ENCODE measurements around the gene PDCD1LG2. TPM values are rescaled to one million over a fixed set of nuclear protein-coding genes. Genes with fewer than 3 reads are reported as not detected.
"Not testable (repeated sequence)": the region's sequence is repeated elsewhere in the genome, so short reads cannot be mapped to it uniquely, and the experiment has no call there.

Gene PDCD1LG2
- total RNA-seq, 1 donor from 2014 or later: 8.8 TPM

- no peak overlapping the region for H3K4me2 ChIP-seq (ENCODE audit: low read length)
- no peak overlapping the region for H3K27ac ChIP-seq (ENCODE audit: low read depth, low read length)
- peaks cover 10% of the 10 kb centered on the region for H3K4me1 ChIP-seq (ENCODE audit: insufficient read depth, low read length)
- no peak for TF ChIP-seq EZH2 (IDR thresholded peaks at IDR 0.05; ENCODE audit: insufficient read depth, low read length)
- TF ChIP-seq, protein P1, sequence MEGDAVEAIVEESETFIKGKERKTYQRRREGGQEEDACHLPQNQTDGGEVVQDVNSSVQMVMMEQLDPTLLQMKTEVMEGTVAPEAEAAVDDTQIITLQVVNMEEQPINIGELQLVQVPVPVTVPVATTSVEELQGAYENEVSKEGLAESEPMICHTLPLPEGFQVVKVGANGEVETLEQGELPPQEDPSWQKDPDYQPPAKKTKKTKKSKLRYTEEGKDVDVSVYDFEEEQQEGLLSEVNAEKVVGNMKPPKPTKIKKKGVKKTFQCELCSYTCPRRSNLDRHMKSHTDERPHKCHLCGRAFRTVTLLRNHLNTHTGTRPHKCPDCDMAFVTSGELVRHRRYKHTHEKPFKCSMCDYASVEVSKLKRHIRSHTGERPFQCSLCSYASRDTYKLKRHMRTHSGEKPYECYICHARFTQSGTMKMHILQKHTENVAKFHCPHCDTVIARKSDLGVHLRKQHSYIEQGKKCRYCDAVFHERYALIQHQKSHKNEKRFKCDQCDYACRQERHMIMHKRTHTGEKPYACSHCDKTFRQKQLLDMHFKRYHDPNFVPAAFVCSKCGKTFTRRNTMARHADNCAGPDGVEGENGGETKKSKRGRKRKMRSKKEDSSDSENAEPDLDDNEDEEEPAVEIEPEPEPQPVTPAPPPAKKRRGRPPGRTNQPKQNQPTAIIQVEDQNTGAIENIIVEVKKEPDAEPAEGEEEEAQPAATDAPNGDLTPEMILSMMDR (IDR thresholded peaks at IDR 0.05; ENCODE audit: insufficient read depth, low read depth, low read length): no peak
- H2AFZ ChIP-seq (ENCODE audit: low read depth, low read length): no peak overlapping the region
- H3K4me3 ChIP-seq (ENCODE audit: insufficient read depth, low read depth, low read length): no peak overlapping the region
- Mint-ChIP-seq H3K27me3 (ENCODE audit: low read depth, unreplicated experiment) (no peaks in the 10 kb centered on the region), H3K4me3 (ENCODE audit: unreplicated experiment) (no peak overlapping the region), H3K27ac (ENCODE audit: unreplicated experiment) (no peak overlapping the region), H3K4me1 (ENCODE audit: low read depth, unreplicated experiment) (peaks cover 20% of the 10 kb centered on the region), H3K36me3 (ENCODE audit: low read depth, unreplicated experiment) (peaks cover 6% of the 10 kb centered on the region), H3K9me3 (ENCODE audit: unreplicated experiment) (peaks cover 10% of the 10 kb centered on the region)
- no peaks in the 10 kb centered on the region for H3K27me3 ChIP-seq (ENCODE audit: insufficient read depth, low read length)
- peaks cover 2% of the 10 kb centered on the region for H3K36me3 ChIP-seq (ENCODE audit: insufficient read depth, low read length)
- no peak for FAIRE-seq
- no peaks in the 10 kb centered on the region for H4K20me1 ChIP-seq (ENCODE audit: insufficient read depth, low read length)
- H3K9ac ChIP-seq (ENCODE audit: low read length): no peak overlapping the region
- H3K9me3 ChIP-seq (ENCODE audit: insufficient read depth, low read depth, low read length): no peaks in the 10 kb centered on the region
- H3K79me2 ChIP-seq (ENCODE audit: insufficient read depth, low read length): no peaks in the 10 kb centered on the region
- DNase-seq (ENCODE audit: low read depth): no peak
These were observed 68.4 kb downstream of the PDCD1LG2 start for GRCh38 chr9:5578698-5579085.

DNA sequence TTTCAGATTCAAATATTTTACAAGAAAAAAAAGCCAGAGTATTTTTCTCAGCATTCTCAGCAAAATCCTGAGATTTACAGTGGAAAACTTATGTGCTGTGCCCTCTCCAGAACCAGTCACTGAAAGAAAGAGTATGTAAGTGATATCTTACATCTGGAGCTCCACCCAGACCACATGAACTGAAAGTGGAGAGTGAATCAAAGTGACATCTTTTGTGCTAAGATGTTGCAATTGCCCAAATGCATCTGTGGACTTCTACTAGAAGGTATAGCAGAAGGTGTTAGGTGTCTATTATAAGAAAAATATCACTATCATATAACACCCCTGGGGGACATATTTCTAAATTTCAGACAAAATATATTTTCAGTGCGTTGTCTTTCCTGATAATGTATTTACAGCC lies 69.5 kb downstream of the PDCD1LG2 start:
- Histone ChIP-seq H3K4me3 (ENCODE audit: insufficient read depth, low read depth, low read length) (no peak overlapping the region), H3K4me1 (ENCODE audit: insufficient read depth, low read length) (peaks cover 10% of the 10 kb centered on the region), H3K9ac (ENCODE audit: low read length) (no peak overlapping the region), H3K27me3 (ENCODE audit: insufficient read depth, low read length) (no peaks in the 10 kb centered on the region), H3K36me3 (ENCODE audit: insufficient read depth, low read length) (peaks cover 2% of the 10 kb centered on the region), H3K9me3 (ENCODE audit: insufficient read depth, low read depth, low read length) (no peaks in the 10 kb centered on the region), H3K4me2 (ENCODE audit: low read length) (no peak overlapping the region), H3K79me2 (ENCODE audit: insufficient read depth, low read length) (no peaks in the 10 kb centered on the region), H3K27ac (ENCODE audit: low read depth, low read length) (no peak overlapping the region), H2AFZ (ENCODE audit: low read depth, low read length) (no peak overlapping the region), H4K20me1 (ENCODE audit: insufficient read depth, low read length) (no peaks in the 10 kb centered on the region)
- FAIRE-seq (no peak), DNase-seq (ENCODE audit: low read depth) (no peak)
- Mint-ChIP-seq H3K4me1 (ENCODE audit: low read depth, unreplicated experiment) (peaks cover 20% of the 10 kb centered on the region), H3K36me3 (ENCODE audit: low read depth, unreplicated experiment) (peaks cover 5% of the 10 kb centered on the region), H3K9me3 (ENCODE audit: unreplicated experiment) (peaks cover 8% of the 10 kb centered on the region), H3K27me3 (ENCODE audit: low read depth, unreplicated experiment) (no peaks in the 10 kb centered on the region), H3K27ac (ENCODE audit: unreplicated experiment) (no peak overlapping the region), H3K4me3 (ENCODE audit: unreplicated experiment) (no peak overlapping the region)
- no peak for TF ChIP-seq EZH2 (IDR thresholded peaks at IDR 0.05; ENCODE audit: insufficient read depth, low read length)

DNA sequence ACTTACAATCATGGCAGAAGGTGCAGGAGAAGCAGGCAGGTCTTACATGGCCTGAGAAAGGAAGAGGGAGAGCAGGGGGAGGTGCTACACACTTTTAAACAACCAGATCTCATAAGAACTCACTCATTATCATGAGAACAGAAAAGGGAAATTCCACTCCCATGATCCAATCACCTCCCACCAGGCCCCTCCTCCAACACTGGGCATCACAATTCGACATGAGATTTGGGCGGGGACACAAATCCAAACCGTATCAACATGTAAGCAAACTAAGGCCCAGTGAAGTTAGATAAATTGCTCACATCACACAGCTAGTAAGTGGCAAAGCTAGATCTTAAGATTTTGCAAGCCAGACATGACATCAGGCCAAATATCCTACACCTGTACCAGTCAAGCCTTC lies 70.3 kb downstream of the PDCD1LG2 start:
- peaks cover 10% of the 10 kb centered on the region for H3K4me1 ChIP-seq (ENCODE audit: insufficient read depth, low read length)
- H3K27me3 Mint-ChIP-seq (ENCODE audit: low read depth, unreplicated experiment): no peaks in the 10 kb centered on the region
- no peak overlapping the region for H3K4me3 ChIP-seq (ENCODE audit: insufficient read depth, low read depth, low read length)
- peaks cover 6% of the 10 kb centered on the region for H3K9me3 Mint-ChIP-seq (ENCODE audit: unreplicated experiment)
- H4K20me1 ChIP-seq (ENCODE audit: insufficient read depth, low read length): no peaks in the 10 kb centered on the region
- DNase-seq (ENCODE audit: low read depth) (no peak), FAIRE-seq (no peak)
- no peak overlapping the region for H3K27ac ChIP-seq (ENCODE audit: low read depth, low read length)
- H3K9me3 ChIP-seq (ENCODE audit: insufficient read depth, low read depth, low read length): no peaks in the 10 kb centered on the region
- no peak overlapping the region for H3K9ac ChIP-seq (ENCODE audit: low read length)
- H3K4me3 Mint-ChIP-seq (ENCODE audit: unreplicated experiment): no peak overlapping the region
- no peaks in the 10 kb centered on the region for H3K79me2 ChIP-seq (ENCODE audit: insufficient read depth, low read length)
- TF ChIP-seq, protein P1 (IDR thresholded peaks at IDR 0.05; ENCODE audit: insufficient read depth, low read depth, low read length): no peak
- TF ChIP-seq EZH2 (IDR thresholded peaks at IDR 0.05; ENCODE audit: insufficient read depth, low read length): no peak
- peaks cover 20% of the 10 kb centered on the region for H3K4me1 Mint-ChIP-seq (ENCODE audit: low read depth, unreplicated experiment)
- peaks cover 2% of the 10 kb centered on the region for H3K36me3 ChIP-seq (ENCODE audit: insufficient read depth, low read length)
- H3K27me3 ChIP-seq (ENCODE audit: insufficient read depth, low read length): no peaks in the 10 kb centered on the region
- no peak overlapping the region for H2AFZ ChIP-seq (ENCODE audit: low read depth, low read length)
- H3K36me3 Mint-ChIP-seq (ENCODE audit: low read depth, unreplicated experiment): peaks cover 5% of the 10 kb centered on the region
- H3K27ac Mint-ChIP-seq (ENCODE audit: unreplicated experiment): no peak overlapping the region
- no peak overlapping the region for H3K4me2 ChIP-seq (ENCODE audit: low read length)

GRCh38 chr9:5581706-5582105 lies 71.4 kb downstream of the PDCD1LG2 start:
- H3K79me2 ChIP-seq (ENCODE audit: insufficient read depth, low read length); DNase-seq (ENCODE audit: low read depth); H3K36me3 ChIP-seq (ENCODE audit: insufficient read depth, low read length); H3K27ac ChIP-seq (ENCODE audit: low read depth, low read length); H3K9me3 ChIP-seq (ENCODE audit: insufficient read depth, low read depth, low read length); H3K27me3 Mint-ChIP-seq (ENCODE audit: low read depth, unreplicated experiment); H3K4me3 Mint-ChIP-seq (ENCODE audit: unreplicated experiment); H3K9me3 Mint-ChIP-seq (ENCODE audit: unreplicated experiment); H3K27ac Mint-ChIP-seq (ENCODE audit: unreplicated experiment); H3K4me3 ChIP-seq (ENCODE audit: insufficient read depth, low read depth, low read length); H3K36me3 Mint-ChIP-seq (ENCODE audit: low read depth, unreplicated experiment); H3K9ac ChIP-seq (ENCODE audit: low read length); H3K27me3 ChIP-seq (ENCODE audit: insufficient read depth, low read length); H4K20me1 ChIP-seq (ENCODE audit: insufficient read depth, low read length); H3K4me2 ChIP-seq (ENCODE audit: low read length); H2AFZ ChIP-seq (ENCODE audit: low read depth, low read length); FAIRE-seq: not testable (repeated sequence)
- peaks cover 28% of the 10 kb centered on the region for H3K4me1 Mint-ChIP-seq (ENCODE audit: low read depth, unreplicated experiment)
- H3K4me1 ChIP-seq (ENCODE audit: insufficient read depth, low read length): peaks cover 15% of the 10 kb centered on the region

Data from astrocyte (in vitro differentiated cells and primary cell).